Central memory CD8-positive, alpha-beta T cell (primary cell): ENCODE data around the gene CYTH4.
"Not testable (repeated sequence)": the region's sequence is repeated elsewhere in the genome, so short reads cannot be mapped to it uniquely, and the experiment has no call there.

Experiments
- ATAC-seq: fragments of 150-1000 bp; cut with Tn5 transposase; replicated peaks from 2 replicates; pipeline ENCODE4 v1.10.0; 2022; ENCODE audit warnings: mild to moderate bottlenecking, moderate FRiP score, moderate number of reproducible peaks; ENCODE audit not compliant: poor library complexity, severe bottlenecking; ENCODE audit errors: extremely low read depth
- DNase-seq, 2 donors: peaks; one replicate each; pipeline ENCODE4 v3.0.0; 2021; ENCODE audit warnings: low spot score in 2 of 2
- H3K27ac Mint-ChIP-seq: one replicate; pipeline ENCODE4 v1.8.0; 2022; ENCODE audit warnings: low read depth, mild to moderate bottlenecking, moderate library complexity, mixed read lengths
- H3K27me3 Mint-ChIP-seq: one replicate; pipeline ENCODE4 v1.8.0; 2022; ENCODE audit warnings: mixed read lengths
- H3K36me3 Mint-ChIP-seq: one replicate; pipeline ENCODE4 v1.8.0; 2022; ENCODE audit warnings: mild to moderate bottlenecking, moderate library complexity, mixed read lengths; ENCODE audit not compliant: insufficient read depth
- H3K4me1 Mint-ChIP-seq: one replicate; pipeline ENCODE4 v1.8.0; 2022; ENCODE audit warnings: mixed read lengths
- H3K4me3 Mint-ChIP-seq: one replicate; pipeline ENCODE4 v1.8.0; 2022; ENCODE audit warnings: mild to moderate bottlenecking, moderate library complexity, mixed read lengths
- H3K9me3 Mint-ChIP-seq: one replicate; pipeline ENCODE4 v1.8.0; 2022; ENCODE audit warnings: mixed read lengths

Gene CYTH4

DNA sequence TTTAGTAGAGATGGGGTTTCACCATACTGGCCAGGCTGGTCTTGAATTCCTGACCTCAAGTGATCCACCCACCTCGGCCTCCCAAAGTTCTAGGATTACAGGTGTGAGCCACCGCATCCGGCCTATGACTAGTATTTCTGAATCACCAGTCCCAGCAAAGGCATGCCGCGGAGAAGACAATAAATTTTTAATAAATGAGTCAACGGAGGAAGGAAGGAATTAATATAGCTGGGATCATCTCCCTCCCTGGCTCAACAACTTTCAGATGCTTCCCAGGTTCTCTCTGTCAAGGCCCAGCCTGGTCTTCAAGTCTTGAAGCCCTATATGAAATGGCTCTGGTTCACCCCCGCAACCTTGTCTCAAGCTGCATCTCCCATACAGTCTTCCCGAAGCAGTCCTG is 45.7 kb downstream of the CYTH4 start:
- no peaks in the 10 kb centered on the region for H3K9me3 Mint-ChIP-seq
- no peak overlapping the region for H3K27ac Mint-ChIP-seq
- no peak overlapping the region for H3K4me3 Mint-ChIP-seq
- DNase-seq: no peak
- H3K27me3 Mint-ChIP-seq: peaks cover 69% of the 10 kb centered on the region
- H3K4me1 Mint-ChIP-seq: no peaks in the 10 kb centered on the region
- ATAC-seq: no peak
- H3K36me3 Mint-ChIP-seq: peaks cover 13% of the 10 kb centered on the region

DNA sequence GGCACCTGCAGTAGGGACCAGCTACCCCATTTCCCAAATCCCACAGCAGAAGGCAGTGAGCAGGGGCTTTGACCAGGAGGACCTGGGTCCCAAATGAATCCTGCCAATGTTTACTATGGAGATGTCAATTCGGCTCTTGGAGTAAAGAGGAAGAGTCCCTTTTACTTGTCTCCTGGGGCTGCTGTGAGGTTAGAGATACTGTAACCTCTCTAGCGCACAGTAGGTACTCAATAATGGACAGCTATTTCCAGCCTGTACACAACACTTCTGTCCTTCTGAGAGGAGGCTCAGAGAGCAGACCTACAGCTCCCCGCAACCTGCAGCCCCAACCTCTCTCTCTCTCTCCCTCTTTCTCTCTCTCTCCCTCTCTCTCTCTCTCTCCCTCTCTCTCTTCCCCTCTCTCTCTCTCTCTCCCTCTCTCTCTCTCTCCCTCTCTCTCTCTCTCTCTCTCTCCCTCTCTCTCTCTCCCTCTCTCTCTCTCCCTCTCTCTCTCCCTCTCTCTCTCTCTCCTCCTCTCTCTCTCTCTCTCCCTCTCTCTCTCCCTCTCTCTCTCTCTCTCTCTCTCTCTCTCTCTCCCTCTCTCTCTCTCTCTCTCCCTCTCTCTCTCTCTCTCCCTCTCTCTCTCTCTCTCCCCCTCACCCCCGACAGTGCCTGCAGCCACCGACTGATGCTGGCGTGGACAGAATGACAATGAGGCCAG is 46.4 kb downstream of the CYTH4 start:
- ATAC-seq, H3K4me1 Mint-ChIP-seq, DNase-seq, H3K9me3 Mint-ChIP-seq: not testable (repeated sequence)
- H3K4me3 Mint-ChIP-seq: peak overlapping the region; percentile 25
- peak overlapping the region; percentile 81 for H3K27ac Mint-ChIP-seq
- peaks cover 70% of the 10 kb centered on the region for H3K27me3 Mint-ChIP-seq
- peaks cover 13% of the 10 kb centered on the region for H3K36me3 Mint-ChIP-seq

DNA sequence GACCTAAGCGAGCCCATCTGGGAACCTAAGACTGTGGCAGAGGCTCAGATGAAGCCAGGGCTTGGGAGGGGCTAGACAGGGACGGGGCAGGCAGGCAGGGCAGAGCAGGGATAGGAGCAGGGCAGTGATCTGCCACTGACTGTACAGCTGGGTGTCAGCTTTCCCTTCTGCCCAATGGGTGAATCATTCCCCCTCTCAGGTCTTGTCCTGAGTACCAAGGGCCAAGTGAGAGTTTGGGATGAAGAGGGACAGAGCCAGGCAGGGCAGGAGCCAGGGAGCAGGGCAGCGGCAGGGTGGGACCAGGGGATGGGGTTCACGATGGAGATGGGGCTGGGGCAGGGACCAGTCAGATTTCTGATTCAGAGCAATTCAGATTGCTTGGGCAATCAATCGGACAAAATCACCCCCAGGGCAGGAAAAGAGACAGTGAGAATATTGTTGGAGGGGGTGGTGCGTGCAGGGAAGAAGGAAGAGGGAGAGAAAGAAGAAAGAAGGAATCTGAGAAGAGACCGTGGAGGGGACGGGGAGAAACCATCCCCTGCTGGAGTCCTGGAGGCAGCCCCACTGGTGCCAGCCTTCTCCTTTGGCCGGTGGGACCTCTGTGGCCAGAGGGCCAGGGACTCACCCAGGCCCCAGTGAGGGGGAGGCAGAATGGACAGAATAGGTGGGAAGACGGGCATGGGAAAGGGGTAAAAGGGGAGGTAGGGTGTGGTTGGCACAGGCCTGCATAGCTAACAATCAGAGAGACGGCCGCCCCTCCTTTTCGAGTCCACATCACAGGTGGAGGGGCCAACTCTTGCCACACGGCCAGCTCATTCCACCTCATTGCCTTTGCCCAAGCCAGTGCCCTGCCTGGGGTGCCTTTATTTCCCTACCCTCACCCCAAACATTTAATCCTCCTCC is 47.2 kb downstream of the CYTH4 start:
- DNase-seq (no peak), ATAC-seq (no peak)
- H3K36me3 Mint-ChIP-seq: peaks cover 13% of the 10 kb centered on the region
- peak overlapping the region; percentile 25 for H3K4me3 Mint-ChIP-seq
- peak overlapping the region; percentile 81 for H3K27ac Mint-ChIP-seq
- no peaks in the 10 kb centered on the region for H3K4me1 Mint-ChIP-seq
- H3K9me3 Mint-ChIP-seq: no peaks in the 10 kb centered on the region
- peaks cover 70% of the 10 kb centered on the region for H3K27me3 Mint-ChIP-seq

DNA sequence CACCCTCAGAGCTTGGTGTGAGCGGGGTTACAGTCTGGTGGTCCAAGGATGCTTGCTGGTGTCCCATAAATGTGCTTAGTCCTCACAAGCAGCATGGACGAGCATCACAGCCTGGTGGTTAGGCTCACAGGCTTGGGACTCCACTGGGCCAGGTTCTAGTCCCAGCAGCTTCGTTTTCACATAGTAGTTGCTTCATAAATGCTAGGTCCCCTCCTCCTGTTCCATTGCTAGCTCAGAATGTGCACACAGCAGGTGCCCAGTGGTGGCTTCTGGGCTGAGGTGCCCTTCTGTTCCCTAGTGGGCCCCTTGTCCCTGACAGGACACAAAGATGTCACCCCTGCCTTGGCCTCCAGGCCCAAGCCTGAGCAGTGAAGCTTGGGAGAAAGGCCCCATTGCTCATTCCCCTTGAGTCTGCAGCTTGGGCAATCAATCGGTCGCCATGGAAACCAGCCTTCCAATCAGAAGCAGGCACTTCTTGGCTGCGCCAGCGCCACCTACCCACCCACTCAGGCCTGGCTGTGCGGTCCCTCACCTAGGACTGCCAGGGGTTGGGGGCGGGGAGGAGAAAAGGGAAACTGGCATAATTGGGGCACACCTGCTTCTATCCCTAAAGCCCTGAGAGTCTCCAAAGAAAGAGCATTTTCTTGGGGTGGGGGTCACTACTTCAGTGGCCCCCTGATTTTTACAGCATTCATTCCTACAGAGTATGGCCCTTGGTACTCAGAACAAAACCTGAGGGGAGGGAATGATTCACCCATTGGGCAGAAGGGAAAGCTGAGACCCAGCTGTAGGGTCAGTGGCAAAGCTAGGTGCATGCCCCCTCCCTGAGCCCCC is 48.1 kb downstream of the CYTH4 start:
- Mint-ChIP-seq H3K27me3 (peaks cover 77% of the 10 kb centered on the region), H3K4me1 (peaks cover 5% of the 10 kb centered on the region), H3K9me3 (no peaks in the 10 kb centered on the region), H3K4me3 (no peak overlapping the region), H3K36me3 (peaks cover 13% of the 10 kb centered on the region), H3K27ac (no peak overlapping the region)
- DNase-seq (no peak), ATAC-seq (no peak)

DNA sequence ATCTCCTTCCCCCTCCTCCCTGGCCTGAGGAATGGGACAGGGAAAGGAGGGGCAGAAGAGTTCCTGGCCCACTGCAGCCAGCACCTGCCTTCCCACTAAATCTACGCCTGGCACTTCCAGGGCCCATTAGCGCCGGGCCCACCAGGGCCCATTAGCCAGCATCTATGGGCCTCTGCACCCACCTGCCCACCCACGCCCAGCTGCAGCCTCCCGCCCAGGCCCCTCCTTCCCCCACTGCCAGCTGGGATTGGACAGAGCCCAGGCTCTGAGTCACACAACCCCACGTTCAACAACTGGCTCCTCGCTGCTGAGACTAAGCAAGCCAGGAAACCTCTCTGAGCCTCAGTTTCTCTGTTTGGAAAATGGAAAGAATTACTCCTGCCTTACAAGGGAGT is 48.7 kb downstream of the CYTH4 start:
- H3K4me1 Mint-ChIP-seq: peaks cover 6% of the 10 kb centered on the region
- ATAC-seq: no peak
- peaks cover 13% of the 10 kb centered on the region for H3K36me3 Mint-ChIP-seq
- H3K27ac Mint-ChIP-seq: no peak overlapping the region
- no peak overlapping the region for H3K4me3 Mint-ChIP-seq
- DNase-seq: no peak
- peaks cover 83% of the 10 kb centered on the region for H3K27me3 Mint-ChIP-seq
- H3K9me3 Mint-ChIP-seq: no peaks in the 10 kb centered on the region

DNA sequence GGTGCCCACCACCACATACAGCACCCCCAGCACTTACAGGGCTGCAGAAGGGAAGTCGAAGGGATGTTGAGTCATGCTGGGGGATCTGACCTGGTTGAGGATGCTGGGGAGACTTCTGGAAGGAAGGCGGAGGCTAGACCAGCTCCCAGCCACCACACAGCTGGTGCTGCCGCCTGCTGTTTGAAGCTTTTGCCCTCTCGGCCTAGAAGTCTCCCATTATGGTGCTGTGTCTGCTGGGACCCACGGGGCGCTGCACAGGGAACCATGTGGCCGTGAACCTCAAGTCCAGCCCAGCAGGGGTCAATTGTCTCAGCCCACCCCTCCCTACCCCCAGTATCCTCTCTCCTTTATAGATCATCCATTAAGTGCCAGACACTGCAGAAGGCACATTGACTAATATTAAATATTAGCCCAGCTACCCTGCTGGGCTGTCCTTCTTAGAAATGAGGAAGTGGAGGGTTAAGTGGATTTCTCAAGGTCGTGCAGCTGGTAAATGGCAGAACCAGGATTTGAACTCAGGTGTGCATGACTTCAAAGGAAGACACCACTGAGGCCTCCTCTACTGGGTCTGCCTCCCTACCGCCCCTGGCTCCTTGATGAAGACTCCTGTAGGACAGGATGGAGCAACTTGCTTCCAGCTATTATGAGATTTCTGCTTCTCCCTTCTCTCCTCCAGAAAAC is 49.7 kb downstream of the CYTH4 start:
- H3K36me3 Mint-ChIP-seq: peaks cover 11% of the 10 kb centered on the region
- no peak for ATAC-seq
- H3K27me3 Mint-ChIP-seq: peaks cover 86% of the 10 kb centered on the region
- H3K4me1 Mint-ChIP-seq: peaks cover 6% of the 10 kb centered on the region
- H3K9me3 Mint-ChIP-seq: no peaks in the 10 kb centered on the region
- H3K4me3 Mint-ChIP-seq: no peak overlapping the region
- H3K27ac Mint-ChIP-seq: no peak overlapping the region
- no peak for DNase-seq

DNA sequence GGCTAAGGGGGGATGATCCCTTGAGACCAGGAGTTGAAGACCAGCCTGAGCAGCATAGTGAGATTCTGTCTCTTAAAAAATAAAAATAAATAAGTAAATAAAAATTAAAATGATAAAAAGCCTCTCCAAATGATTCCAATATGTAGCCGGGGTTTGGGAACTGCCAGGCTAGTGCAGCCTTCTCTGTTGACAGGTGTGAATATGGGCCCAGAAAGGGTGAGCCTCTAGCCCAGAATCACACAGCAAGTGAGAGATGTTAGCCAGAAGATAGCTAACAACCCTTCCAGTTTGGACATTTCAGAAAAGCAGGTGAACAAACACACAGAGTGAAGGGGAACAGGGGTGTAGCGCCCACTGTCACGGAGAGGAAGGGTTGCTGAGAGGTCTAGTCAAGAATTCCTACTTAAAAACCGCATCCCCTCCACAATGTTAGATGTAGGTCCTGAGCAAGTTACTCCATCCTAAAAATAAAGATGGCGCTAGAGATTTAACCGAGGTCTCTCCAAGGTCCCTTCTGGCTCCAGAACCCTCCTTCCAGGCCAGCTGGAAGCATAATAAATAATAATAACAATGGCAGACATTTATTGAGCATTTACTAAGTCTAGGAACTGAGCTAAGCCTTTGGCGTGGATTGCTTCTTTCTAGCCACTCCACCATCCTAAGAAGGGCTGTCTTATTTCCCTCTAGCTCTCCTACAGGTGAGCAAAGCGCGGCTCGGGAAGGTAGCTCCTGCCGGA is 51.6 kb downstream of the CYTH4 start:
- Mint-ChIP-seq H3K9me3 (no peaks in the 10 kb centered on the region), H3K4me1 (peaks cover 11% of the 10 kb centered on the region), H3K36me3 (peaks cover 8% of the 10 kb centered on the region), H3K27ac (no peak overlapping the region), H3K27me3 (peaks cover 91% of the 10 kb centered on the region), H3K4me3 (no peak overlapping the region)
- ATAC-seq (no peak), DNase-seq (no peak)

DNA sequence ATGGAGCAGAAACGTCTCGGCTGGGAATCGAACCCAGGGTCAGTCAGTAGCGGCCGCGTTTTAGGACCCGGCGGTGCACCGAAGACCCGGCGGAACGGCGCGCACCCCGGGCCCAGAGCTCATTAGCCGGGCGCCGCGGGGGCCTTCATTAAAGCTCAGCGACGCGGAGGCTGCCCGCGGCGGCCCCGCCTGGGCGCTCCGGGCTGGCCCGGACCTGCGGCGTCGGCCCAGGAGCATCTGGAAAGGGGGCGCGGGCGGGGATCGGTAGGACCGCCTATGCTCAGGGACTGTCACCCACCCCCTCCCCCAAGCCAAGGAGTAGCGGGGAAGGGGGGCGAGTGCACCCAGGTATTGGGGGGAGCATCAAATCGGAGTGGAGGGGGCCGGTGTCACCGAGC is 52.2 kb downstream of the CYTH4 start:
- Mint-ChIP-seq H3K36me3 (peaks cover 5% of the 10 kb centered on the region), H3K4me1 (peaks cover 11% of the 10 kb centered on the region), H3K27me3 (peaks cover 91% of the 10 kb centered on the region), H3K9me3 (no peaks in the 10 kb centered on the region), H3K27ac (no peak overlapping the region), H3K4me3 (no peak overlapping the region)
- DNase-seq: no peak
- no peak for ATAC-seq

DNA sequence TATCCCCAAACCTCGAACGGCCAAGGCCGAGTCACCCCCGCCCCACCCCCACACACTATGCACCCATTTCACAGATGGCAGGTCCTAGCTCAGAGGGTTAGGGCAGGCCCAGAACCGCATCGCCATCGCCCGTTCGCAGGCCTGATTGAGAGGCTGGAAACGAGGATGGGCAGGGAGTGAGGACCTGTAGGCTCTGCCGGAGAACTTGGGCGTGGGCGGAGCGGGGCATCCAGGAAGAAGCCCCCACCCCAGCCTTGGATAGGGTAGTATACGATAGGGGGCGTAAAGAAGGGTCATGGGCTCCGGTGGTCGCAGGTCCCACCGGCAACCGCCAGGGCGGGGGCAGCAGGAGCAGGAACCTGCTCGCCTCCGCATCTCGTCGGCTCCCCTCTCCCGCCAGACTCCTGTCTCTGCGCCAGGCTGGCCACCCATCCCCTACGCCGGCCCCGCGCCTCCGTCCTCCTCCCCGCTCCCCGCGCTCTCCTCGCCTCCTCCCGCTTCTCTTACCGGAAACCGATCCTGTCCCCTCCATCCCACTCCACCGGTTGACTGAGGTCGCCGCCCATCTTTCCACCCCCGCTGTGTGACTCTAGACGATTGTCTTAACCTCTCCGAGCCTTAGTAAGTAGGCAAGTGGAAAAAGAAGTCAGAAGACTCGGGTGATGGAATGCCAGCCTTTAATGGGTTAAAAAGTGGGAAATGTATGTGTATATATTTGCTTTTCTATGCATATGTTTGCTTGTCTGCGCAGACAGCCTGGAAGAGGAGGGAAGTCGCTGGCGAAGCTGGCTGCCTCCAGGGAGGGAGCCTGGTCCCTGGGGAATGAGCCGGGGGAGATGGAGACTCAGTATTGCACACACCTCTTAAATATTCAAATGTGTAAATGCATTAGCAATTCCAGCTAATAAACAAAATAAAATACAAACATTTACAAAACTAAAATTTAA is 52.8 kb downstream of the CYTH4 start:
- Mint-ChIP-seq H3K9me3 (no peaks in the 10 kb centered on the region), H3K27me3 (peaks cover 86% of the 10 kb centered on the region), H3K4me1 (peaks cover 11% of the 10 kb centered on the region), H3K36me3 (peaks cover 2% of the 10 kb centered on the region), H3K4me3 (no peak overlapping the region), H3K27ac (no peak overlapping the region)
- DNase-seq: no peak
- no peak for ATAC-seq

DNA sequence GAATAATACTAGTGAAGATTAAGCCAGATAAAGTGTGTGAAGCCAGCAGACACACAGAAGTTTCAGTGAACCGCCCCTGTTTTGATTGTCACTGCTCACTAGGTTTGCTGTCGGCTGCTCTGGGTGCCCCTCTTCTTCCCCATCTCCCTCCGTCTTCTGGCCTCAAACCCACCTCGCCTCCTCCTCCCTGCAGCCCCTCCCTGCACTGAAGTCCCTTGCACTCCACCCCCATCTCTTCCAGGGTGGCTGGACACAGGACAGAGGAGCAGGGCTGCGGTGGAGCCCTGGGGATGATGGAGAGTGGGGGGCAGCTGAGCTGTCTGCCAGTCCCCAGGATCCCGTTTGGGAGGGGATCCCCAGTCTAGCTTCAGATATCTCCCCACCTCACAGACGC is 53.5 kb downstream of the CYTH4 start:
- Mint-ChIP-seq H3K27me3 (peaks cover 82% of the 10 kb centered on the region), H3K36me3 (peaks cover 2% of the 10 kb centered on the region), H3K4me1 (peaks cover 11% of the 10 kb centered on the region), H3K4me3 (no peak overlapping the region), H3K9me3 (no peaks in the 10 kb centered on the region), H3K27ac (no peak overlapping the region)
- DNase-seq (no peak), ATAC-seq (no peak)

DNA sequence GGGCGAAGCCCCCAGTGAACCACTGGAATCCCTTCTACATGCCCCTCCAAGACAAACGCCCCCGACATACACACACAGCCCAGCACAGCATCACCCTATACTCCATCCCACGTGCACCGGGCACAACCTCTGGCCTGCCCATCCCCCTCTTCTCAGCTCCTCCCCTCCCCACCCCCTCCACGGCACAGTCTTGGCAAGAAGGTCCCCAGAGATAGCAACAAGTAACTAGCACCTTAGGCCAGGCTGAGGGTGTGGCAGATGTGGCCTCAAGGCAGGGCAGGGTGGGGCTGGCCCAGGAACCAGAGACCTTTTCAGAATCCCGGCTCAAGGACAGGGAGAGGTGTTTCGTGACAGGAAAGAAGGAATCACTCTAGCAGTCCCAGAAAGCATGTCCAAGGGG is 54.3 kb downstream of the CYTH4 start:
- Mint-ChIP-seq H3K4me3 (no peak overlapping the region), H3K27ac (no peak overlapping the region), H3K4me1 (peaks cover 11% of the 10 kb centered on the region), H3K27me3 (peaks cover 78% of the 10 kb centered on the region), H3K9me3 (no peaks in the 10 kb centered on the region), H3K36me3 (peaks cover 2% of the 10 kb centered on the region)
- DNase-seq: no peak
- no peak for ATAC-seq
